NCI-H226 (cell line): ENCODE results near the gene TRAF7.

Experiments used
- DNase-seq: peaks from one replicate; pipeline ENCODE4 v3.0.0-alpha.2; 2015

The TRAF7 gene

GRCh38 chr16:2167068-2167638, 11.6 kb downstream of the TRAF7 start:
- DNase-seq, result no peak

GRCh38 chr16:2170080-2170479, 14.5 kb downstream of the TRAF7 start:
- DNase-seq, result no peak

- DNase-seq, result no peak
Observed at GRCh38 chr16:2170587-2171435, 15.2 kb downstream of the TRAF7 start.

DNA sequence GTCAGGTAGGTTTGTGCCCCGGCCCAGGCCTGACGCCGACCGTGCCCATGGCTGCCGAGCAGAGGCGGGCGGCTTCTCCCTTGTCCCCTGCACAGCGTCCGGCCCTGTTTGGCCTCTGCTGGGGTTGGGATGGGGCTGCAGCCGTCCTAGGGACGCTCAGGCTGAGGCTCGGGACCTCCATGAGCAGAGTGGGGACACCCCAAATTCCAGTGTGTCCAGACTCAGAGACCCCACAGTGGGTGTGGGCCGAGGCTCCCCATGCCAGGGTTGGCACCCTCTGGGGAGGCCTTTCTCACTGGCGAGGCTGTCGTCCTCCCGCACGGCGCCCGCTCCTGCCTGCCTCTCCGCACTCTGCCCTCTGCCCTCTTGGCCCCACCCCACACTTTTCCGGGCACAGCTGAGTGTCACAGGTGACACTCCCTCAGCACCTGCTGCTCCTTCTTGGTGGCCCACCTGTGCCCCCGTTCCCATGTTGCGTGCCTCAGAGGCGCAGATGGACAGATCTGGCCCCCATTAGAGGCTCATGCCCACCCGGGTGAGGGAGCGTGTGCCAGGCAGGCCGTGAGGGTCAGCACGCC, 16.1 kb downstream of the TRAF7 start:
- no peak for DNase-seq

DNA sequence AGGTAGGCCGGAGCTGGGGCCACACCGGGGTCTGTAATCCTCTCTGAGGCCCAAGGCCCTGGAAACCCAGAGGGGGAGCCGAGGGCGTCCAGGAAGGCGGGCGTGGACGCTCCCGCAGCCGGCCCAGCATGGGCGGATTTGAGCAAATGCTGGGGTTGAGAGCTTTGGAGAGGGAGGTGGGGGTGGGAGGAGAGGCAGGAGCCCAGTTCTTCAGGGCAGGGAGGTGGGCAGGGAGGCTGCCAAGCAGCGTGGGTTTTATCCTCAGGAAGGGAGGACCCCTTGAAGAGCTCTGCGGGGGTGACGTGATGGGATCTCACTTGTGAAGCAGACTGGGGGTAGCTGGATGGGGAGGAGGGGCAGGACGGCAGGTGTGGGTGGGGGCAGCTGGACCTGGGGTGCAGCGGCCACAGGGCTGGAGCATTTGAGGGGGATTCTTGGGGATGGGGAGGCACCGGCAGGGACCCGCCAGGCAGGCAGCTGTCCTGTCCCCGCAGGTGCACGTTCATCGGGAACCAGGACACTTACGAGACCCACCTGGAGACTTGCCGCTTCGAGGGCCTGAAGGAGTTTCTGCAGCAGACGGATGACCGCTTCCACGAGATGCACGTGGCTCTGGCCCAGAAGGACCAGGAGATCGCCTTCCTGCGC, 17.2 kb downstream of the TRAF7 start:
- no peak for DNase-seq

GRCh38 chr16:2173366-2173765, 17.8 kb downstream of the TRAF7 start:
- no peak for DNase-seq

DNA sequence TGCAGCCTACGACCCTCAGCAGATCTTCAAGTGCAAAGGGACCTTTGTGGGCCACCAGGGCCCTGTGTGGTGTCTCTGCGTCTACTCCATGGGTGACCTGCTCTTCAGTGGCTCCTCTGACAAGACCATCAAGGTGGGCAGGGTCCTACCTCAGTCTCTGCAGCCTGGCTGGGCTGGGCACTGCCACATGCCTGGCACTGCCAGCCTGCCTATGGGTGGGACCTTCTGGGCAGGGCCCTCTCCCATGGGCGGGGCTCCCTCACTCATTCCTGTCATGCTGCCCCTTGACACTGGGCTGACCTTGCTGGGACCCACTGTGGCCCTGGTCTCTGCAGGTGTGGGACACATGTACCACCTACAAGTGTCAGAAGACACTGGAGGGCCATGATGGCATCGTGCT, 18.3 kb downstream of the TRAF7 start:
- DNase-seq, result no peak

DNA sequence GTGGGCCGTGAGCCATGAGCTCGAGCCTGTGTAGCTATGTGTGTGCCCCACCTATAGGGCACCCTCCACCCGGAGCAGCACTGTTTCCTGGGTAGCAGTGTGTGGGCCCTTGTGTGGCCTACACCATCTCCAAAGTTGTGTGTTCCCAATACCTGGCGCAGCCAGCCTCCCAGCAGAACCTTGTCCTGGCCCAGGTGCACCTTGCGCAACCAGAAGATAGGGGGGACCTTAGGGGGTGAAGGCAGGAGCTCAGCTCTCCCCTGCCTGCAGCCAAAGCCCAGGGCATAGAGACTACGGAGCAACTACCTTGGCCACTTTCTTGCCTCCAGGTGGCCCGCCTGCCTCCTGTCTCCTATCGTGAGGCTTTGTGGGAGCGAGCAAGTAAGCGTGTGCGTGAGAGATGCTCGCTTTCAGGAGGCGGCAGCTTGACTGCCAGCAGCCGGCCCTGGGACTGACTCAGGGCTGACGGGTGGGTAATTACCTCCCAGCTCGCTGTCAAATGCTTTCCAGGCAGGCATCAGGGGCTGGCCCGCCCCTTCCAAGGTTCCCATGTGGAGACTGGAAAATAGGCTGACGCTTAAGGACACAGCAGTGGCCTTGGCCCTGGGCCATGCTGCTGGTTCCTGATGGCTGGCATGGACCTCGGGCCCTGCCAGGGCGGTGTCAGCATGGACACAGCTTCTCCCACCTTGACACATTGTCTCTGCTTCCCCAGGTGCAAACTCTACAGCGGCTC, 19.0 kb downstream of the TRAF7 start:
- DNase-seq, result no peak

- no peak for DNase-seq
Observed at GRCh38 chr16:2175454-2175853, 19.9 kb downstream of the TRAF7 start.

DNA sequence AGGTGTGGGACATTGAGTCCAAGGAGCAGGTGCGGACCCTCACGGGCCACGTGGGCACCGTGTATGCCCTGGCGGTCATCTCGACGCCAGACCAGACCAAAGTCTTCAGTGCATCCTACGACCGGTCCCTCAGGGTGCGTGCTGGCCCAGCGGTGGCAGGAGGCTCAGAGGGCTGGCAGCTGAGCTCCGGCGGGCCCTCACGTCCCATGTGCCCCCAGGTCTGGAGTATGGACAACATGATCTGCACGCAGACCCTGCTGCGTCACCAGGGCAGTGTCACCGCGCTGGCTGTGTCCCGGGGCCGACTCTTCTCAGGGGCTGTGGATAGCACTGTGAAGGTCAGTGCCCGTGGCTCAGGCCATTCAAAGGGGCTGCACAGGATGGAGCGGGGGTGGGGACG, 20.5 kb downstream of the TRAF7 start:
- no peak for DNase-seq

DNA sequence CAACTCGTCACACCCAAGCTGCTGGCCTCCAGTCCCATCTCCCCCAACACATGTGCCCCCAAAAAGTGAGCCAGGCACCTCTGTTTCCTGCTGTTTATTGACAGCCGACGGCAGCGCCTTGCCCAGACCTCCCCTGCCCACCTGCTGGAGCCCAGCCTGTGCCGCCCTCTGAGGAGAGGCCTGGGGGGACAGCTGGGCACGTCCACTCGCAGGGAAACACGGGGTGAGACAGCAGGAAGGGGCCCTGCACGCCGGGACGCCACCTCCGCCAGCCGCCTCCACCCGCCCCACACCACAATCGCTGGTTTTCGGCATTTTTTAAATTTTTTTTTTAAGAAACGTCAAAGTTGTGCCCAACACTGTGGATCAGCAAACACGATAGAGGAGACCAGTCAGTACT, 21.5 kb downstream of the TRAF7 start:
- DNase-seq, result no peak

DNA sequence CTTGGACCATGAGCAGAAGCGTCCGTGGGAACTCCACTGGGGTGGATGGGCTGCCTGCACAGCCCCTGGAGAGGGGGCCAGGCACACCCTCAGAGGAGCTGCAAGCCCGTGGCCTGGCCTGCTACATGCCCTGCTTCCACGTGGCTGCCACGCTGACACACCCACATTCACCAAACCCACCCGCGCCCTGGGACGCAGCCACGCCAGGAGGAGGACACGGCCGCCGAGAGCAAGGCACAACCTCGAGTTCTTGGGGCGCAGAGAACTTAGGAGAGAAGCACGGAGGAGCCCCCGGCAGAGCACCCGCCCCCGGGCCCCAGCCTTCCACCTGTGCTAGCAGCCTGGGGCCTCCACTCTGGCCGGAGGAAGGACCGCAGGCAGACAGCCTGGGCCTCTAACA, 22.0 kb downstream of the TRAF7 start:
- DNase-seq, result no peak

- no peak for DNase-seq
Observed at GRCh38 chr16:2178321-2179106, 22.9 kb downstream of the TRAF7 start.

GRCh38 chr16:2179107-2179501, 23.5 kb downstream of the TRAF7 start:
- no peak for DNase-seq

DNA sequence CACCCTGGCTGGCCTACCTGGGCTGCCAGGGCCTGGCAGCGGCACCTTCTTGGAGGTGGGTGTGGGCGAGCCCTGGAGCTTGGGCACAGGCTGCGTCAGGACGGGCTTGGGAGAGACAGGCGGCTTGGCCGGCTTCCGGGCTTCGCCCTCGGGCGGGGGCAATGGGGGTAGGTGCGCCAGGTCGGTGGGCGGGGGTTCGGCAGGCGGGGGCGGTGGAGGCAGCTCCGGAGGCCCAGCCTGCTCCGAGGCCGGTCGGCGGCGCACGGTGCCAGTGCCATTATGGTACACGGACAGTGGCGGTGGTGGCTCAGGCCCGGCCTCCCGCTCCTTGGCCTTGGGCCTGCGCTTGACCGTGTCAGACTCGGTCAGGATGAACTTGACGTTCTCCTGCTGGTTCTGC, 24.0 kb downstream of the TRAF7 start:
- DNase-seq, result no peak

DNA sequence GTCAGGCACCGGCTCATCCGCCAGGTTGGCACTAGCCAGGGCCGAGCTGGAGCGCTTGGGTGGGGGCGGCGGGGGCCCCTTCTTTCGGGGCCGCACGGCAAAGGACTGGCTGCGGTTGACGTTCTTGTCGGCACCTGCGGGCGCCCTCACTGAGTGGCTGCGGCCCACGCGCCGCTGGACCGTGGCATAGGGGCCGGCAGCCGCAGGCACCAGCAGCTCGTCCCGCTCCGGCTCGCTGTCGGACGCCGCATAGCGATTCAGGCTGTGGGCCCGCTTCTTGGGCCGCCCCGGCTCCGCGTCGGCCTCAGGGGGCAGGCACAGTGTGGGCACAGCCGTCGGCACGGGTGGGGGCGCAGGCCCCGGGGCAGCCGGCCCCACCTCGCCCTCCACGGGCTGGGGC, 24.9 kb downstream of the TRAF7 start:
- DNase-seq, result no peak

GRCh38 chr16:2180962-2181923, 25.7 kb downstream of the TRAF7 start:
- DNase-seq, result no peak

DNA sequence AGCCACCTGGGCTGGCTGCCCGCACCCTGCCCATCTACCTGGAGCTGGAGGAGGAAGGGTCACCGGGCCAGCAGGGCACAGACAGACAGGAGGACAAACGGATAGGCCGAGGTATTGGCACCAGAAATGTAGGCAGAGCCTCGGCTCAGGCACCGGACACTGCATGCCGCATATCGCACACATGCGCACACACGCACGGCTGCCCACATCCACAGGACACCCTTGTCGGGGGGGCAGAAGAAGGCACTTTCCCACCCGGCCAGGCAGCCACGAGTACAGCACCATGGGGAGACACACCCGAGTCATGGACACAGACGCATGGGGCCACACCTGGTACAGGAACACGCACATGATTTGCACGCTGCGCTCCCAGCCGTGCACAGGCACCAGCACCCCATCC, 26.4 kb downstream of the TRAF7 start:
- no peak for DNase-seq

DNA sequence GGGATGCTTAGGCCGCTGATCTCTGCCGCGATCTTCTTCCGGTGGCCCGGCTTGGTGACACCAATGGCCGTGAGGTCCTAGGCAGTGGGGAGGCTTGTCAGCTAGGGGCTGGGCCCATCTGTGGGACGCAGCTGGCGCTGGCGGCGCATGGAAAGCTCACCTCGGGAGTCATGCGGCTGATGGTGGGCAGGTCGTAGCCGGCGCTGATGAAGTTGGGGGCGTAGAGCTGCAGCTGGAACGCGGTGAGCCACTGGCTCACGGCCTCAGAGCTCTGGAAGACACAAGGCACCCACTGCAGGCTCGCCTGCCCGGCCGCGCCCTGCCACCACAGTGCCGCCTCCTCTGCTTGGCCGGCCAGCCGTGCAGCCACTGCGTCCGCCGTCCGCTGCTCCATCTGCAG, 28.1 kb downstream of the TRAF7 start:
- no peak for DNase-seq

GRCh38 chr16:2184346-2184745, 28.8 kb downstream of the TRAF7 start:
- no peak for DNase-seq

DNA sequence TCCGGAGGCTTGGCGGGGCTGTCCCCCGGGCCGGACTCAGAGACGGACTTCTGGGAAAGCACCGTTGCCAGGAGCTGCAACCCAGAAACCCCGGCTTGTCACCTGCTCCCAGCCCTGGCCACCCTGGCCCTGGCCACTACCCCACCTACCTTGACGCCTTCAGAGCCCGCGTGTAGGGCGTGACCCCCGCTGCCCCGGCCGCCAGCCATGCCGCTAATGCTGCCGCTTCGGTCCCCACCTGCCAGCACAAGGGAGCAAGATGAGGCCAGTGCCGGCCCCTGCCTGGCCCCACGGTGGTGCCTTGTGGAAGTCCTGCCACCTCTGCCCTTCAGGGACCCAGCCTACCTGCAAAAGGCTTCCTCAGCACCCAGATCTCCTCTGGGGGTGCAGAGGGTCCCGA, 29.4 kb downstream of the TRAF7 start:
- no peak for DNase-seq
